ENCODE data around the gene ANKRD63. TPM values are rescaled to one million over a fixed set of nuclear protein-coding genes. Genes with fewer than 3 reads are reported as not detected.

ANKRD63 gene
- total and polyA plus RNA-seq, 2 of the 13 experiments (the other 11 are each of a cell fraction or from before 2014, with no cell fraction given): not detected

DNA sequence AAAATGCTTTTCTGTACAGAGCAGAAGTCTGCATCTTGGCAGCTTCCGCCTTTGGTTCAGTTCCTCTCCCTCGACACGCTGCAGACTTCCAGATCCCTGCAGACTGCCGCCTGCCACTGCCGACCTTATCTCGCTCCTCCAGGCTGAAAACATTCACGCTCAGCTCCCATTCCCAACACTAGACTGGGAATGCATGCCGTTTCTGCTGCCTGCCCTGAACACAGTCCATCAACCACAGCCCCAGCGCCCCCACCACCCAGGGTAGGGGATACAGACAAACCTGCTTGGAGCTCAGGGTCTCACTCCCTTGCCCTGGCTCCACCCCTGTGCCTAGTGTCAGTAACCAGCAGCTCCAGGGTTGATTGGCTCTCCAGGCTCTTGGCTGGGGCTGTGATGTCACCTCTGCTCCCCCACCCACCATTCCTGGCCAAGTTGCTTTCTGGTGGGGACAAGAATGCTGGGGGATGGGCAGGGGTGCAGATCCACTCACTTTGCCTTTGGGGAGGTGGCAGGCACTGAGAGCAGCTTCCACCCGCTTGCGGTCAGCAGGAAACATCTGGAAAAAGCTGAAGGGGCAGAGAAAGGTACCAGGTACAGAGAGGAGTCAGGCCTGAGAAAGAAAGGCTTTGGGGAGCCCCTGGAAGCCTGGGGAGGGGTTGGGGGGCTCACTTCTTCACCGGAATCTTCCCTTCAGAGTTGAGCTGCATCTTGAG, 18.8 kb upstream of the ANKRD63 start:
- WGBS (ENCODE audit: low lambda C conversion rate): 21% methylated on average over 11 of the region's 12 CpGs
- POLR2A ChIA-PET: no interaction called here

More for the DNA sequence above, 18.8 kb upstream of the ANKRD63 start:
- Histone ChIP-seq H3K36me3 (replicated peaks in 1 of 2; ENCODE audit: control insufficient read depth in 1 of 2, insufficient read depth in 2 of 2, low read length in 2 of 2) (no peaks in the 10 kb centered on the region), H3K9ac (ENCODE audit: insufficient read depth, low read depth, low read length) (no peak overlapping the region), H4K20me1 (ENCODE audit: insufficient read depth, low read length) (no peaks in the 10 kb centered on the region), H3K4me2 (ENCODE audit: low read depth, low read length) (no peak overlapping the region), H3K4me3 (replicated peaks in 1 of 3; ENCODE audit: insufficient read depth in 1 of 3, low read depth in 2 of 3, low read length in 3 of 3) (no peak overlapping the region), H3K4me1 (ENCODE audit: insufficient read depth, low read length) (no peaks in the 10 kb centered on the region), H3K9me3 (ENCODE audit: low read length) (no peaks in the 10 kb centered on the region), H3K27ac (ENCODE audit: extremely low read length, insufficient read depth, low read length) (no peak overlapping the region), H3K27me3 (ENCODE audit: control insufficient read depth in 1 of 2, insufficient read depth in 2 of 2, low read length in 2 of 2) (peaks cover 15 to 76% of the 10 kb centered on the region in 2 experiments), H3K79me2 (ENCODE audit: insufficient read depth, low read length) (no peaks in the 10 kb centered on the region), H2AFZ (ENCODE audit: low read length) (no peak overlapping the region)
- DNase-seq (ENCODE audit: low spot score): no peak
- CTCF ChIA-PET (ENCODE audit: low intra/inter-chr PET ratio, low total read pairs): no interaction called here
- TF ChIP-seq EED (CRISPR knock-in tag; IDR thresholded peaks at IDR 0.05) (no peak), TBL1XR1 (IDR thresholded peaks at IDR 0.05; ENCODE audit: borderline replicate concordance, low read length, partially characterized antibody) (no peak), DPF2 (CRISPR knock-in tag; IDR thresholded peaks at IDR 0.05; ENCODE audit: borderline replicate concordance, low read depth) (no peak), SMARCC2 (IDR thresholded peaks at IDR 0.05) (no peak), ZNF224 (CRISPR knock-in tag; IDR thresholded peaks at IDR 0.05) (no peak), ZNF616 (CRISPR knock-in tag; IDR thresholded peaks at IDR 0.05; ENCODE audit: low read depth) (no peak), ZSCAN20 (CRISPR knock-in tag; IDR thresholded peaks at IDR 0.05; ENCODE audit: borderline replicate concordance) (no peak)
- TF ChIP-seq, protein P1, sequence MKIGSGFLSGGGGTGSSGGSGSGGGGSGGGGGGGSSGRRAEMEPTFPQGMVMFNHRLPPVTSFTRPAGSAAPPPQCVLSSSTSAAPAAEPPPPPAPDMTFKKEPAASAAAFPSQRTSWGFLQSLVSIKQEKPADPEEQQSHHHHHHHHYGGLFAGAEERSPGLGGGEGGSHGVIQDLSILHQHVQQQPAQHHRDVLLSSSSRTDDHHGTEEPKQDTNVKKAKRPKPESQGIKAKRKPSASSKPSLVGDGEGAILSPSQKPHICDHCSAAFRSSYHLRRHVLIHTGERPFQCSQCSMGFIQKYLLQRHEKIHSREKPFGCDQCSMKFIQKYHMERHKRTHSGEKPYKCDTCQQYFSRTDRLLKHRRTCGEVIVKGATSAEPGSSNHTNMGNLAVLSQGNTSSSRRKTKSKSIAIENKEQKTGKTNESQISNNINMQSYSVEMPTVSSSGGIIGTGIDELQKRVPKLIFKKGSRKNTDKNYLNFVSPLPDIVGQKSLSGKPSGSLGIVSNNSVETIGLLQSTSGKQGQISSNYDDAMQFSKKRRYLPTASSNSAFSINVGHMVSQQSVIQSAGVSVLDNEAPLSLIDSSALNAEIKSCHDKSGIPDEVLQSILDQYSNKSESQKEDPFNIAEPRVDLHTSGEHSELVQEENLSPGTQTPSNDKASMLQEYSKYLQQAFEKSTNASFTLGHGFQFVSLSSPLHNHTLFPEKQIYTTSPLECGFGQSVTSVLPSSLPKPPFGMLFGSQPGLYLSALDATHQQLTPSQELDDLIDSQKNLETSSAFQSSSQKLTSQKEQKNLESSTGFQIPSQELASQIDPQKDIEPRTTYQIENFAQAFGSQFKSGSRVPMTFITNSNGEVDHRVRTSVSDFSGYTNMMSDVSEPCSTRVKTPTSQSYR (CRISPR knock-in tag; IDR thresholded peaks at IDR 0.05; ENCODE audit: borderline replicate concordance): no peak
- no peak for FAIRE-seq
- in situ Hi-C loops (cut with HindIII; ENCODE audit: extremely low pct_ligation_motif_present, low pct_unique_long_range_greater_than_20kb) (no loop called here), intact Hi-C loops (cut with micrococcal nuclease; ENCODE audit: unreplicated experiment) (no loop called here)
- ATAC-seq: peak; percentile 36
- no TSS peak for BruUV-seq (replicated peaks)
